K562 (cell line): Measurements from ENCODE around the gene MAML3. TPM values are rescaled to one million over a fixed set of nuclear protein-coding genes. Genes with fewer than 3 reads are reported as not detected.

Experiments
- ATAC-seq: fragments of 200-7000 bp; cut with Tn5 transposase; 3 replicates; pipeline ENCODE4 v1.9.1; 2020; ENCODE audit warnings: moderate library complexity
- BruUV-seq: library from RNA; stranded (reverse); fragments of 400-500 nt; replicated peaks from 2 replicates; lab custom pipeline; 2021; lab: Mats Ljungman, UMichigan
- CTCF ChIA-PET: fragments of 300-600 bp; formaldehyde crosslinking; extraction: SDS; loops from one replicate; lab custom pipeline; 2021; ENCODE audit warnings: low intra/inter-chr PET ratio; lab: Yijun Ruan, JAX
- POLR2A ChIA-PET: fragments of 300-600, 350-650 bp; sonication (Branson Sonifier 250); formaldehyde crosslinking; extraction: SDS; loops from one replicate; lab custom pipeline; 2021; ENCODE audit warnings: antibody characterized with exemption, inconsistent platforms; lab: Yijun Ruan, JAX
- DNase-seq, 4 experiments: peaks; one replicate each; pipeline versions ENCODE4 v3.0.0 to v3.0.0-alpha.2; 2011 to 2018; ENCODE audit warnings: low spot score in 3 of 4, mixed read lengths in 3 of 4; ENCODE audit errors: extremely low read depth in 1 of 4
- FAIRE-seq: peaks from 2 replicates; lab custom pipeline; 2011; peaks lifted over from hg19 to GRCh38; lab: Jason Lieb, UNC
- H2AFZ ChIP-seq: 2 replicates; pipeline ENCODE4 v1.6.0; 2011; ENCODE audit warnings: low read depth, low read length, control low read depth, inconsistent platforms
- H3K27ac ChIP-seq: fragments of 200-600 bp; 3 replicates; pipeline ENCODE4 v1.8.0; 2011; ENCODE audit warnings: low read depth, mild to moderate bottlenecking, control low read depth, inconsistent platforms, low read length, moderate library complexity, mixed read lengths; ENCODE audit errors: extremely low read depth
- H3K27me3 ChIP-seq, 2 experiments: fragments of 300-600 bp in 1 of 2; 2 replicates in 1 of 2; 3 replicates in 1 of 2; pipeline versions ENCODE4 v1.6.0 to v1.8.0; 2011; ENCODE audit warnings: inconsistent platforms in 2 of 2, low read length in 2 of 2, mild to moderate bottlenecking in 1 of 2, mixed read lengths in 1 of 2, moderate library complexity in 1 of 2; ENCODE audit not compliant: control insufficient read depth in 2 of 2, insufficient read depth in 2 of 2
- H3K36me3 ChIP-seq: fragments of 300-600 bp; 3 replicates; pipeline ENCODE4 v1.8.0; 2011; ENCODE audit warnings: mild to moderate bottlenecking, low read length, inconsistent platforms; ENCODE audit not compliant: control insufficient read depth, insufficient read depth
- H3K4me1 ChIP-seq, 2 experiments: fragments of 200-600 bp in 1 of 2; replicated peaks in 1 of 2; 2 replicates in 1 of 2; 3 replicates in 1 of 2; pipeline versions ENCODE4 v1.5.1 to v1.8.0; 2011; ENCODE audit warnings: inconsistent platforms in 2 of 2, low read length in 2 of 2, mild to moderate bottlenecking in 1 of 2, mixed read lengths in 1 of 2, moderate library complexity in 1 of 2; ENCODE audit not compliant: control insufficient read depth in 2 of 2, insufficient read depth in 2 of 2
- H3K4me2 ChIP-seq: 2 replicates; pipeline ENCODE4 v1.6.1; 2011; ENCODE audit warnings: low read length, control low read depth, inconsistent platforms, mixed read lengths; ENCODE audit not compliant: insufficient read depth
- H3K4me3 ChIP-seq: fragments of 200-600 bp; sonication (generic), shearing (Covaris generic); 2 replicates; pipeline ENCODE4 v1.5.1; 2016; ENCODE audit warnings: control low read depth, inconsistent platforms
- H3K79me2 ChIP-seq: fragments of 200-600 bp; 3 replicates; pipeline ENCODE4 v1.8.0; 2011; ENCODE audit warnings: low read length, inconsistent platforms; ENCODE audit not compliant: control insufficient read depth, insufficient read depth
- H3K9ac ChIP-seq, 2 experiments: 2 replicates each; pipeline versions ENCODE4 v1.6.0 to v1.6.1; 2011; ENCODE audit warnings: low read depth in 2 of 2, low read length in 2 of 2, control low read depth in 1 of 2, inconsistent platforms in 1 of 2, mild to moderate bottlenecking in 1 of 2, mixed read lengths in 1 of 2; ENCODE audit not compliant: insufficient read depth in 1 of 2
- H3K9me1 ChIP-seq: one replicate; pipeline ENCODE4 v1.6.0; 2011; ENCODE audit warnings: inconsistent platforms, mild to moderate bottlenecking, low read length, moderate library complexity; ENCODE audit not compliant: control insufficient read depth, insufficient read depth
- H3K9me3 ChIP-seq: replicated peaks from 2 replicates; pipeline ENCODE4 v1.5.1; 2011; ENCODE audit warnings: low read depth, low read length, inconsistent platforms; ENCODE audit not compliant: control insufficient read depth, insufficient read depth
- H4K20me1 ChIP-seq: replicated peaks from 2 replicates; pipeline ENCODE4 v1.6.1; 2011; ENCODE audit warnings: low read length, inconsistent platforms, mixed read lengths; ENCODE audit not compliant: control insufficient read depth, insufficient read depth
- ILK ChIP-seq: fragments of 450-650 bp; IDR thresholded peaks from 2 replicates; pipeline ENCODE4 v1.6.1; 2016; ENCODE audit warnings: missing genetic modification characterization, low read depth, mild to moderate bottlenecking, missing compliant biosample characterization, moderate library complexity, borderline replicate concordance
- NFIX ChIP-seq: fragments of 250-450 bp; sonication (Bioruptor Pico); IDR thresholded peaks from 2 replicates; pipeline ENCODE4 v1.4.0; 2020; ENCODE audit warnings: low read depth, mild to moderate bottlenecking, moderate library complexity
- SRSF3 ChIP-seq: fragments of 200-400 bp; formaldehyde crosslinking; IDR thresholded peaks from 2 replicates; pipeline ENCODE4 v1.6.1; 2016; ENCODE audit warnings: mild to moderate bottlenecking, low read length, moderate library complexity; ENCODE audit not compliant: insufficient read depth
- ZBTB1 ChIP-seq: sonication (generic); formaldehyde crosslinking; IDR thresholded peaks from 2 replicates; pipeline ENCODE4 v1.8.1; 2023; ENCODE audit warnings: missing genetic modification reagents, low read depth, mild to moderate bottlenecking, borderline replicate concordance
- ZFP30 ChIP-seq: fragments of 250-450 bp; sonication (Bioruptor Pico); IDR thresholded peaks from 2 replicates; pipeline ENCODE4 v1.8.0; 2022; ENCODE audit warnings: moderate library complexity, mild to moderate bottlenecking, inconsistent platforms, borderline replicate concordance
- ZKSCAN3 ChIP-seq: fragments of 250-450 bp; sonication (Bioruptor Pico); IDR thresholded peaks from 2 replicates; pipeline ENCODE4 v1.4.0; 2020
- ZNF263 ChIP-seq: sonication (generic); formaldehyde crosslinking; IDR thresholded peaks from 2 replicates; pipeline ENCODE4 v1.8.0; 2022; ENCODE audit warnings: mild to moderate bottlenecking, missing genetic modification reagents, borderline replicate concordance
- ZNF311 ChIP-seq: fragments of 250-450 bp; sonication (Bioruptor Pico); IDR thresholded peaks from 2 replicates; pipeline ENCODE4 v1.4.0; 2020; ENCODE audit warnings: mild to moderate bottlenecking, moderate library complexity
- ZNF830 ChIP-seq: fragments of 250-450 bp; sonication (Bioruptor Pico); IDR thresholded peaks from 2 replicates; pipeline ENCODE4 v1.5.0; 2021; ENCODE audit warnings: mild to moderate bottlenecking
- WGBS: fragments of 100-300 bp; shearing (Covaris generic); methylation state at CpG from one replicate; pipeline ENCODE4 v1.1.6; 2016; ENCODE audit warnings: low coverage, mixed read lengths; ENCODE audit not compliant: insufficient coverage; ENCODE audit errors: missing lambda C conversion rate; 5-methylcytosine and 5-hydroxymethylcytosine counted together
- in situ Hi-C: fragments of 300-500 bp; cut with MboI; formaldehyde crosslinking; loops from 4 replicates; pipeline ENCODE4 v1.15.0; 2018; ENCODE audit warnings: inconsistent platforms, mixed read lengths
- intact Hi-C: fragments of 100-400 bp; cut with micrococcal nuclease; formaldehyde crosslinking; loops from 2 replicates; pipeline ENCODE4 v1.14.2; 2022
- polyA plus RNA-seq, 8 experiments: library from polyadenylated mRNA; depleted of rRNA in 4 of 8; stranded (reverse) in 5 of 8; unstranded in 3 of 8; fragments of >200 nt; fragmentation: Nextera tagmentation in 2 of 8; fragmentation: Illumina TruSeq in 1 of 8; extraction: Ambion mirVana in 2 of 8; extraction: Trizol in 1 of 8; gene quantifications; 2 replicates each; pipeline versions ENCODE4 v1.2.1 to v1.2.3, GENCODE V29; 2011 to 2014; ENCODE audit warnings: inconsistent platforms in 1 of 8, missing spikeins in 1 of 8
- total RNA-seq, 7 experiments: library from RNA; depleted of rRNA in 6 of 7; stranded (reverse); fragments of >200 nt in 6 of 7; fragmentation: Illumina TruSeq in 2 of 7; extraction: Trizol in 2 of 7; gene quantifications; 2 replicates each; pipeline versions ENCODE4 v1.2.1 to v1.2.3, GENCODE V29; 2011 to 2021; ENCODE audit warnings: low replicate concordance in 1 of 7
- TF ChIP-seq, protein P1 (sequence below): fragments of 250-450 bp; sonication (Bioruptor Pico); IDR thresholded peaks from 2 replicates; pipeline ENCODE4 v1.5.0; 2021
- TF ChIP-seq, protein P2 (sequence below): sonication (generic); formaldehyde crosslinking; IDR thresholded peaks from 2 replicates; pipeline ENCODE4 v1.8.1; 2023; ENCODE audit warnings: mild to moderate bottlenecking, missing genetic modification reagents
- TF ChIP-seq, protein P3 (sequence below), 3 experiments: fragments of 200-800 bp in 1 of 3; fragments of 250-450 bp in 1 of 3; fragments of 450-650 bp in 1 of 3; sonication (Bioruptor Pico) in 1 of 3; sonication (Bioruptor generic) in 1 of 3; formaldehyde crosslinking in 1 of 3; IDR thresholded peaks; 2 replicates each; pipeline versions ENCODE4 v1.6.1 to v1.8.0; 2016 to 2022; ENCODE audit warnings: mild to moderate bottlenecking in 2 of 3, missing genetic modification characterization in 2 of 3, missing compliant biosample characterization in 1 of 3, moderate library complexity in 1 of 3
- TF ChIP-seq, protein P4 (sequence below): fragments of 200-400 bp; formaldehyde crosslinking; IDR thresholded peaks from 2 replicates; pipeline ENCODE4 v1.6.1; 2017; ENCODE audit warnings: mild to moderate bottlenecking, low read depth, low read length, moderate library complexity

MAML3 gene
- total and polyA plus RNA-seq, 9 of the 15 experiments (the other 6 are each of a cell fraction or from before 2014, with no cell fraction given): 0.01 to 0.55 (median 0.25) TPM

DNA sequence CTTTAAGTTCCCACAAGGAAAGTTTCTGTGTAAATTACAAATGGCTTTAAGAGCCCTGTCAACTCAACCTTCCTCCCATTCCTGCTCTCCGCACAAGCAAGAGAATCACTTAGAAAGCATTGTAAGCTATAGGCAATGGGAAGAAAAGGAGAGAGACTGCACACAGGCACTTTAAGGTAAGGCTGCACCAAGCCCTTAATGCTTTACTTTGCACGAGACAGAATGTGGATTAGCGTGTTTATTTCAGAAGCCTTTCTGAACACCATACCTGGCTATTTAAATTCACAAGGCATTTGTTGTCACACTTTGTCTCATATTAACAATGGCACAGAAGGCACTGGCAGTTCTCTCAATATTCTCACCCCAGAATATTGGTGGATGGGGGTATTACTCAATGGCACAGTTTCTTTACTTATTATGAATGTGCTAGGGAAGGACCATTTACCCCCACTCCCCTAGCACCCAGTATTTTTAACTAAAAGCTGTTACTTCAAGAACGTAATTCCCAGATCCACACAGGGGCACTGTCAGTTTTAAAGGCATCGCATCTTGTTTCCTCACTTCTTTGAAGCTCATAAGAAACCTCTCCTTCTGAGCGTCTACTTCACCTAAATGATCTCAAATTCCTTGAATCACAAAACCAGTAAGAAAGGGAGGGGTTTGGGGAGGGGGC is 150.0 kb downstream of the MAML3 start:
- no peaks in the 10 kb centered on the region for H3K4me1 ChIP-seq
- no peak overlapping the region for H3K4me3 ChIP-seq
- no peak for ATAC-seq
- ChIA-PET POLR2A (no interaction called here), CTCF (no interaction called here)
- 0% methylated on average over 6 of the region's 6 CpGs for WGBS
- no peaks in the 10 kb centered on the region for H4K20me1 ChIP-seq
- H3K27ac ChIP-seq: no peak overlapping the region
- H2AFZ ChIP-seq: no peak overlapping the region
- no peaks in the 10 kb centered on the region for H3K36me3 ChIP-seq
- no TSS peak for BruUV-seq
- no peak for TF ChIP-seq NFIX
- no peak for TF ChIP-seq ZNF263
- TF ChIP-seq, protein P1, sequence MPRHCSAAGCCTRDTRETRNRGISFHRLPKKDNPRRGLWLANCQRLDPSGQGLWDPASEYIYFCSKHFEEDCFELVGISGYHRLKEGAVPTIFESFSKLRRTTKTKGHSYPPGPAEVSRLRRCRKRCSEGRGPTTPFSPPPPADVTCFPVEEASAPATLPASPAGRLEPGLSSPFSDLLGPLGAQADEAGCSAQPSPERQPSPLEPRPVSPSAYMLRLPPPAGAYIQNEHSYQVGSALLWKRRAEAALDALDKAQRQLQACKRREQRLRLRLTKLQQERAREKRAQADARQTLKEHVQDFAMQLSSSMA (CRISPR knock-in tag): no peak
- no peak for TF ChIP-seq ZNF830
- TF ChIP-seq SRSF3: no peak
- no peak for TF ChIP-seq ZFP30 (CRISPR knock-in tag)
- TF ChIP-seq, protein P2, sequence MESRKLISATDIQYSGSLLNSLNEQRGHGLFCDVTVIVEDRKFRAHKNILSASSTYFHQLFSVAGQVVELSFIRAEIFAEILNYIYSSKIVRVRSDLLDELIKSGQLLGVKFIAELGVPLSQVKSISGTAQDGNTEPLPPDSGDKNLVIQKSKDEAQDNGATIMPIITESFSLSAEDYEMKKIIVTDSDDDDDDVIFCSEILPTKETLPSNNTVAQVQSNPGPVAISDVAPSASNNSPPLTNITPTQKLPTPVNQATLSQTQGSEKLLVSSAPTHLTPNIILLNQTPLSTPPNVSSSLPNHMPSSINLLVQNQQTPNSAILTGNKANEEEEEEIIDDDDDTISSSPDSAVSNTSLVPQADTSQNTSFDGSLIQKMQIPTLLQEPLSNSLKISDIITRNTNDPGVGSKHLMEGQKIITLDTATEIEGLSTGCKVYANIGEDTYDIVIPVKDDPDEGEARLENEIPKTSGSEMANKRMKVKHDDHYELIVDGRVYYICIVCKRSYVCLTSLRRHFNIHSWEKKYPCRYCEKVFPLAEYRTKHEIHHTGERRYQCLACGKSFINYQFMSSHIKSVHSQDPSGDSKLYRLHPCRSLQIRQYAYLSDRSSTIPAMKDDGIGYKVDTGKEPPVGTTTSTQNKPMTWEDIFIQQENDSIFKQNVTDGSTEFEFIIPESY (CRISPR knock-in tag): no peak
- TF ChIP-seq ILK (tag): no peak
- TF ChIP-seq, protein P3, sequence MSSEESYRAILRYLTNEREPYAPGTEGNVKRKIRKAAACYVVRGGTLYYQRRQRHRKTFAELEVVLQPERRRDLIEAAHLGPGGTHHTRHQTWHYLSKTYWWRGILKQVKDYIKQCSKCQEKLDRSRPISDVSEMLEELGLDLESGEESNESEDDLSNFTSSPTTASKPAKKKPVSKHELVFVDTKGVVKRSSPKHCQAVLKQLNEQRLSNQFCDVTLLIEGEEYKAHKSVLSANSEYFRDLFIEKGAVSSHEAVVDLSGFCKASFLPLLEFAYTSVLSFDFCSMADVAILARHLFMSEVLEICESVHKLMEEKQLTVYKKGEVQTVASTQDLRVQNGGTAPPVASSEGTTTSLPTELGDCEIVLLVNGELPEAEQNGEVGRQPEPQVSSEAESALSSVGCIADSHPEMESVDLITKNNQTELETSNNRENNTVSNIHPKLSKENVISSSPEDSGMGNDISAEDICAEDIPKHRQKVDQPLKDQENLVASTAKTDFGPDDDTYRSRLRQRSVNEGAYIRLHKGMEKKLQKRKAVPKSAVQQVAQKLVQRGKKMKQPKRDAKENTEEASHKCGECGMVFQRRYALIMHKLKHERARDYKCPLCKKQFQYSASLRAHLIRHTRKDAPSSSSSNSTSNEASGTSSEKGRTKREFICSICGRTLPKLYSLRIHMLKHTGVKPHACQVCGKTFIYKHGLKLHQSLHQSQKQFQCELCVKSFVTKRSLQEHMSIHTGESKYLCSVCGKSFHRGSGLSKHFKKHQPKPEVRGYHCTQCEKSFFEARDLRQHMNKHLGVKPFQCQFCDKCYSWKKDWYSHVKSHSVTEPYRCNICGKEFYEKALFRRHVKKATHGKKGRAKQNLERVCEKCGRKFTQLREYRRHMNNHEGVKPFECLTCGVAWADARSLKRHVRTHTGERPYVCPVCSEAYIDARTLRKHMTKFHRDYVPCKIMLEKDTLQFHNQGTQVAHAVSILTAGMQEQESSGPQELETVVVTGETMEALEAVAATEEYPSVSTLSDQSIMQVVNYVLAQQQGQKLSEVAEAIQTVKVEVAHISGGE (CRISPR knock-in tag; IDR thresholded peaks at IDR 0.05): no peak
- no peak for TF ChIP-seq ZBTB1
- no peak for TF ChIP-seq ZKSCAN3 (CRISPR knock-in tag)
- TF ChIP-seq ZNF311 (CRISPR knock-in tag): no peak
- TF ChIP-seq, protein P4, sequence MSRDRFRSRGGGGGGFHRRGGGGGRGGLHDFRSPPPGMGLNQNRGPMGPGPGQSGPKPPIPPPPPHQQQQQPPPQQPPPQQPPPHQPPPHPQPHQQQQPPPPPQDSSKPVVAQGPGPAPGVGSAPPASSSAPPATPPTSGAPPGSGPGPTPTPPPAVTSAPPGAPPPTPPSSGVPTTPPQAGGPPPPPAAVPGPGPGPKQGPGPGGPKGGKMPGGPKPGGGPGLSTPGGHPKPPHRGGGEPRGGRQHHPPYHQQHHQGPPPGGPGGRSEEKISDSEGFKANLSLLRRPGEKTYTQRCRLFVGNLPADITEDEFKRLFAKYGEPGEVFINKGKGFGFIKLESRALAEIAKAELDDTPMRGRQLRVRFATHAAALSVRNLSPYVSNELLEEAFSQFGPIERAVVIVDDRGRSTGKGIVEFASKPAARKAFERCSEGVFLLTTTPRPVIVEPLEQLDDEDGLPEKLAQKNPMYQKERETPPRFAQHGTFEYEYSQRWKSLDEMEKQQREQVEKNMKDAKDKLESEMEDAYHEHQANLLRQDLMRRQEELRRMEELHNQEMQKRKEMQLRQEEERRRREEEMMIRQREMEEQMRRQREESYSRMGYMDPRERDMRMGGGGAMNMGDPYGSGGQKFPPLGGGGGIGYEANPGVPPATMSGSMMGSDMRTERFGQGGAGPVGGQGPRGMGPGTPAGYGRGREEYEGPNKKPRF: no peak
- intact Hi-C loops (no loop called here), in situ Hi-C loops (no loop called here)
- peaks cover 13 to 17% of the 10 kb centered on the region in 2 experiments; a peak in 3 of 5 replicates for H3K27me3 ChIP-seq
- no peaks in the 10 kb centered on the region for H3K9me3 ChIP-seq
- no peak overlapping the region for H3K4me2 ChIP-seq
- H3K79me2 ChIP-seq: no peaks in the 10 kb centered on the region
- no peak for FAIRE-seq
- DNase-seq: no peak
- no peaks in the 10 kb centered on the region for H3K9me1 ChIP-seq
- H3K9ac ChIP-seq: no peak overlapping the region
